NCI-H2081 (cell line): ENCODE results near the gene RTL1.

Experiments
- DNase-seq, 2 experiments: peaks; one replicate each; lab custom pipeline; 2025; lab: John Stamatoyannopoulos, UW

RTL1 gene

DNA sequence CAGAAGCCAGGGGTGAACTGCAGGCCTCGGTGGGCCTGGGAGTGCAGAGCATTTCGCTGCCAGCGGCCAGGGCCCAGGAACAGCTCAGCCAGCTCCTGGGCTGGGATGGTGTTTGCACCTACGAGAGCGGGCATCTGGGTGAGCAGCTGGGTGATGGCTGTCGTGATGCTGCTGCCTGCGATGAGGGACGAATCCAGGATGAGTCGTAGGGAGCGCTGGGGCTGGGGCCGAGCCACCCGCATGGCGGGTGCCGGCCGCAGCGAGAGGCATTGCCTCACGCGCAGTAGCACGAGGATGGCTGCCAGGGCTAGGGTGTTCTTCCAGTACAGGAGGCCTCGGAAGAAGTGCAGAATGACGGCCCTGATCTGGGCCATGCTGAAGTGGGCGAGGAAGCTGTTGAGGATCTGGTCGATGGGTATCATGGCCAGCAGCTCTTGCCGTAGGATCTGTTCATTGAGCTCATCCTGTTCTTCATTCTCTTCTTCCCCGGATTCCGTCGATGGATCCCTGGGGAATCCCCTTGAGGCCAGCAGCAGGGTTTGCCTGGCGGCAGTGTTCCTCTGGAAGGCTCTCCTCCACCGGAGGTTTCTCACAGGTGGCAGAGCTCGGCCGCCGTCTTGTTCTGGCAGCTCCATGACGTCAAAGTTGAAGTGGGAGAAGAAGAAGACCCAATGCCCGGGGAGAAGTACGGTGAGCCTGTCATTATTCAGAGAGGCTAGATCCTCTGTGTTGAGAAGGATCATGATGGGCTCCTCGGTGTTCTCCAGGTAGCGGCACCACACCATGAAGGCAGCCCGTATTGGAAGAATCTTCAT lies 22.1 kb downstream of the RTL1 start:
- no peak for DNase-seq

DNA sequence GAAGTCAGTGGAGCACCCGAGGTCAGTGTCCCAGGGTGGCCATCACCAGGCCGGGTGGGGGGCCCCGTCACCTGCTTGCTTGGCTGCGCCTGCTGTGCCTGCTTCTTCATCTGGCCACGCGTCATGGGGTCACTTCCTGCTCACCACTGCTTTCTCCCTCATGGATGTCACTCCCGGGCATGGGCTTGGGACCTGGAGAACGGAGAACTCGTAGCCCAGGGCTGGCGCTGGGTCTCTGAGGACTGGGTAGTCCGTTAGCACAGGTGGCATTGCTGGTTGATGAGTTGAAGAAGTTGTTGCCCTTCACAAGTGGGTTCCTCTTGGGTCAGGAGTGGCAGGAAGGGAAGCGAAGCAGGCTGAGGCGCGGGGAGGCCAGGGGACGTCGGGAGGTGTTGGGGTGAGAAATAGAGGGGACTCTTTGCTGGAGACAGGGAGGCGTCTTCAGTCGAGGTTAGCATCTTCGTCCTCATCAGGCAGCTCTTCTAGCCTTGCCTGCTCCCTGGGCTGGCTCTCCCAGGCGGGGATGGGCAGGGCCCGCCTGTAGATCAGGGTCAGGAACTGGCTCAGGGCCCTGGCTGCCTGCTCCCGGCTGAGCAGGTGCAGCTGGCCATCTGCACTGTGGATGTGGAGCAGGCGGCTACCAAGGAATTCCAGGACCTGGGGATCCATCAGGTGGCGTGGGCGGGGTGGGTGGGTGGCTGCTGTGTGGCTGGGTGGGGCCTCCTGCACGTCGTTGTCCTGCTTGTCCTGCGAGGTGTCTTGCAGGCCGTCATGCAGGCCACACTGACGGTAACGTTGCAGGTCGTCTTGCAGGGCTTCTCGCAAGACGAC lies 23.0 kb downstream of the RTL1 start:
- DNase-seq: no peak

- DNase-seq: no peak
Measured at GRCh38 chr14:100879782-100880181, 23.7 kb downstream of the RTL1 start.

DNA sequence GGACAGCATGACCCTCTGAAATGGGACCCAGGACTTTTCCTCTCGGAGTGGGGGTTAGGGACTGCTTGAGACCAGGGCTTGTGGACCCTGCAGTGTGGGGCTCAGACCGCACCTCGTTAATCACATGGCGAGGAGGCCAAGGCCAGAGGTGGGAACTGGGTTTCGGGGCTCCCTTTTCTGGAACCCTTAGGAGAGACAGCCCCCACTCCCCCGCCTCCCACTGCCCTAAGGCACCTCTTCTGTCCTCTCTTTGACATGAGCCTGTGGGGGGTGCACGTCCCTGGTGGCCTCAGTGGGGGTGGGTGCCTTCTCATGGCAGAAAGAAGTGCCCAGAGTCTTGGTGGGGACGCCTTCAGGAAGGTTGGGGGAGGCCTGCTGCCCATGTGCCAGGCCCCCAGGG lies 24.3 kb downstream of the RTL1 start:
- DNase-seq: no peak

GRCh38 chr14:100878271-100879146 lies 25.0 kb downstream of the RTL1 start:
- DNase-seq: no peak

DNA sequence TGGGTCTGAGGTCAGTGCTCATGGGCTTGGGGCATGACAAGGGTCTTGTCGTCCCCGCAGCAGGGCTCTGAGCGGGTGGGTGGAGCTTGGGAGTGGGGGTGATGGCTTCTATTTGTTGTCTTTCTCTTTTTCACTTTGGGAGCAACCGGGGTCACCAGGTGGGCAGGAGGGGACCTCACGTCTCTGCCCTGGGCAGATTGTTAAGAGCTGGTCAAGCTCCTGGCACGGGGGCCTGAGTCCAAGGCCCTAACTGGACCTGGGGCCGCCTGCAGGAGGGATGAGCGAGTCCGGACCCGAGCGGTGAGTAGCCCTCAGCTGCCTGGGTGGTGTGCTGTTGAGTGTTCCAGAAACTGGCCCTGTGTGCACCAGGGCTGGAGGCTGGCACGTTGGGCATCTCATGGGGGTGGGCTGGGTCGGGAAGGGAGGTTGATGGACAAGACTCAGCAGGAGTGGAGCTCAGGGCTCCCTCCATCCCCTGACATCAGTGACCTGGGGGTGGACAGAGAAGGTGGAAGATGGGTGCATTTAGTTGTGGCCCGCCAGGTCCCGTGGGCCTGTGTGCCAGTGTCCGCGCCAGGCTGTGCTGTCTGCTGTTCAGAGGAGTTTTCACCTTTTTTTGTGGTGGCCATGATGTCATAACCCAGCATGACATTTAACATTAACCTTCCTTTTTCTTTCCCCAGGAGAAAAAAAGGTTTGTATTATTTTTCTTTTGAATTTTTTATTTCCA lies 27.5 kb downstream of the RTL1 start:
- no peak for DNase-seq

DNA sequence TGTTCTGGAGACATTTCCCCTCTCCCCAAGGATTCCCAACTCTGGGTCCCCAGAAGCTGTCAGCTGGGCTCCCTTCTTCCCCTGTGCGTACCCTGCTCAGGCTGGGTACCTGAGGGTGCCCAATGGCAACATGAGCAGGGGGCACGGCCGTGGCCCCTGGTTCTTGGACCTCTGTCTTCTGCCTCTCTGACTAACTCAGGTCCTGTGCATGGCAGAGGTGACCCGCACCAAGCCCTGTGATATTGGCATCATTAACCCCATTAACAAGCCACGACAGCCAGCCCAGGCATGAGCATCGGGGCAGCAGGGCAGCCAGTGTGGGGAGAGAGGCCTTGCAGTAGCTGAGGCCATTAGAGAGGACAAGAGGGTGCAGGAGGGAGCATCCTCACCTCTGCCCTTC lies 28.4 kb downstream of the RTL1 start:
- no peak for DNase-seq

DNA sequence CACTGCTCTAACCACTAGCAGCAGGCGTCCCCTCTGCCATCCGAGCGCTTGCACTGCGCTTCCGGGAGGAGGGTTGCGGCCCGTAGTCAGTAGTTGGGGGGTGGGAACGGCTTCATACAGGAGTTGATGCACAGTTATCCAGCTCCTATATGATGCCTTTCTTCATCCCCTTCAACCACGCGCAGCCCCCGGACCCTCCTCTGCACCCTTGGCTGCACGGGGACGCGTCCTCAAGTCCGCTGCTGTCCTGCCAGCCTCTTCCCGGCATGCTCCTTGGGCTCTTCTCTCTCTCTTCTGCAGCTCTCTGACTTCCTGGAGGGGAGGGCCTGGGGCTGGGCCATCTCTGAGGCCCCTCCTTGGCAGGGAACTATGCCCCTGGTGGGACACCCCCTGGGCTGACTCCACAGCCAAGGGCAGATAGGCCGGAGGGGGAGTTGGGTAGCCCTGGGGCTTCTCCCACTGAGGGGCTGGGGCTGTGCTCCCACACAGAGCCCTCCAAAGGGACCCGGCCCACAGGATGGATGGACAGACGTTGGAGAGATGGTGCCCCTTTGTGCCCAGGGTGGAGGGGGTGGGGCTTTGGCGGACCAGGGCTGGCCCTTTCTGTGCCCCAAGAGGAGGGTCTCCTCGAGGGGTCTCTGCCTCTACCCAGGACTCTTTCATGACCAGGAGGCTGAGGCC lies 29.0 kb downstream of the RTL1 start:
- no peak for DNase-seq

DNA sequence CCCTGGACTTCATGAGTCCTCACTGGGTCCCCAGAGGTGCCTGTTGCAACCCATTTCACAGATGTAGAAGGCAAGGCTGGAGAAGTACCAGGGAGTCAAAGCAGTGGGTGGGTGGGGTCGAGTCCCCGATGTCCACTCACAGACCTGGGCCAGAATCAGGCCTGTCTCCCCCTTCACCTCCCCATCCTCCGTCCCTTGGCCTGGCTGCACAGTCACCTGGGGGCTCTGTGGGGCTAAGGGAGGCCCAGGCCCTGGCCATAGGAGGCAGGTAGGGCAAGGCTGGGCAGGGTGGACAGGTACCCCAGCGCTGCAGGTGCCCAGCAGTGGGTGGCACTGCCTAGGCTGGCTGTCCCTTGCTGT lies 29.5 kb downstream of the RTL1 start:
- DNase-seq: no peak

- DNase-seq: no peak
Measured at GRCh38 chr14:100873096-100873482, 30.4 kb downstream of the RTL1 start.

DNA sequence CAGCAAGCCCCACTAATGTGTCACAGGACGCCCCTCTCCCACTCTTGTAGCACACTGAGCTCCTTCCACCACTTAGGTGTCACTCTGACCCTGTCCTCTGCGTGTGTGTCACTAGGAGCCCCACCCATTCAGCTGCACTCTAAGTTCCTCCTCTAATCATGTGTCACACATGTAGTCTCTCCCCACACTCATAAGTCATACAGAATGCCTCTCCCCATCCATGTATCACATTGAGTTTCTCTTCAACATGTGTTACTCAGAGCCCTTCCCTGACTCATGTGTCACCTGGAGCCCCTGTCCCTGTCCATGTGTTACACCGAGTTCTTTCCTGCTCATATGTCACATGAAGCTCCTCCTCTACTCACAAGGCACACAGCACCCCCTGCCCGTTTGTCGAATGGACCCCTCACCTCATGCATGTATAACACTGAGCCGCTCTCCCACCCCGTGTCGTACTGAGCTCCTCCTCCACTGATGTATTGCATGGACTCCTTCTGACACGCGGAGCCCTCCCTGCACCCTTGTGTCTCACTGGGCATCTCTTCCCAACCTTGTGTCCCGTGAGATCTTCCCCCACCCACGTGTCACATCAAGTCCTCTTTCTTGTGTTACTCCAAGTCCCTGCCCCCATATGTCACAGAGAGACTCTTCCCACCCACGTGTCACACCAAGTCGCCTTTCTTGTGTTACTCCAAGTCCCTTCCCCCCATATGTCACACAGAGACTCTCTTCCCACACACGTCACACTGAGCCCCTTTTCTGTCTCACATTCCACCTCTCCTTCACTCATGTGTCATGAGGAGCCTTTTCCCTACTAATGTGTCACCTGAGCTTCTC lies 31.0 kb downstream of the RTL1 start:
- DNase-seq: no peak

GRCh38 chr14:100871234-100872186 lies 32.0 kb downstream of the RTL1 start:
- DNase-seq: no peak

GRCh38 chr14:100868621-100869370 lies 34.7 kb downstream of the RTL1 start:
- DNase-seq: no peak

DNA sequence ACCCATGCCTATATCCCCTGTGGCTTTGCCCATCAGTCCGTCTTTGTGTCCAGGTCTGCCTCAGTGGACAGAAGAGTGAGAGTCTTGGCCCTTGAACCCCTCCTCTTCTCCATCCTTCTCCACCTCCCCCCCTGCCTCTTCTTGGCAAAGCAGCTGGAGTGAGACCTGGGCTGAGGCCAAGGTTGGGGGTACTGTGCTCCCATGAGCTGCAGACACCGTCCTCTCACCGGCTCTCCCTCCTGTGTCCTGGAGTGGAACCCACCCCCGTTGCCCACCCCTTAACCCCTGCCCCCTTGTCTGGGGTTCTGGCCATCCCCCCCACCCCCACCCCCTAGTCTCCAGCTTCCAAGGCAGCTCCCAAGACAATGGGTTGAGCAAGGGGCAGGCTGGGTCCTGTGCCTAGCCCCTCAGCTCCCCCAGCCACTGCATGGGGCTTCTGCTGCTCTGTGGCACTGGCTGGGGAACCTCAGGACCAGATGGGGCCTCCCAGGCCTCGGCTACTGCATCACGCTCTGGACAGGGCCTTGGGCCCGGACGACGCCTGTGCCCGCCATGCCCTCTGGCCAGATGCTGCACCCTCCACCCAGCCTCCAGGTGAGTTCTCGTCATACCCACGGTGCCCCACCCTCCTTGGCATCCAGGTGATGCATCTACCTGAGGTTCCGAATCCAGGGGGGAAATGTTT lies 35.7 kb downstream of the RTL1 start:
- DNase-seq: no peak

GRCh38 chr14:100866666-100867630 lies 36.6 kb downstream of the RTL1 start:
- DNase-seq: no peak
